TTC549 (cell line): ENCODE results near the gene PDE10A.
"Not testable (repeated sequence)": the region's sequence is repeated elsewhere in the genome, so short reads cannot be mapped to it uniquely, and the experiment has no call there.

ENCODE experiments used
- FAIRE-seq: peaks from 2 replicates; lab custom pipeline; 2012; peaks lifted over from hg19 to GRCh38; lab: Jason Lieb, UNC

PDE10A gene

DNA sequence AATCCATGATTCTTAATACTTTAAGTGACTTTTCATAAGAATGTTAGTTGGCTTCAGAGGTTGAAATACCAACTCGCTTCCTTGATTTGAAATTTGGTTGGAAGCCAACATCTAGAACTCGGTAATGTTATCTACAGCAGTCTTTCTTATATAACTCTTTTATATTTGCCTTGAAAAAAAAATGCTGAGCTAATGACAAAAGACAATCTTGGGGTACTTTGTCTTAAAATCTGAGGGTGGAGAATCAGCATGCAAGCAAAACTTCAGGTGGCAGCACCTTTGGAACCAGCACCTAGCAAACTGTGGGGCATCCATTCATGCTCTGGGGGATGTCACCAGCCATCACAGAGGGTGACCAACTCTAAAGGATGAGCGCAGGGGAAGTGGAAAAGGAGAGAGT is 76.3 kb downstream of the PDE10A start:
- no peak for FAIRE-seq

DNA sequence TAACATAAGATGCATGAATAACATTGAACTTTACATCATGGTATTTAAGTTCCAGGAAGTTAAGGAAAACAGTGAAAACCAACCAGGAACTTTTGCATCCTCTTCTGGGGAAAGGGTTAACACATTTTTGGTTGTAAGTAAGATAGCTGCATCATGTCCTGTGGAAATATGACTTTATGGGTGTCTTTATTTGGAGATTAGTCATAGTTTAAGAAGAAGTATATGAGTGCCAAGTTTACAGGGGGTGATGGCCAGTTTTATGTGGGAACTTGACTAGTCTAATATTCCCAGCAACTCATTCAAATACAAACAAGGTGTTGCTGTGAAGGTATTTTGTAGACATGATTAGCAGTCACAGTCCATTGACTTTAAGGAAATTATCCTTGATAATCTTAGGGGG is 78.0 kb downstream of the PDE10A start:
- no peak for FAIRE-seq

DNA sequence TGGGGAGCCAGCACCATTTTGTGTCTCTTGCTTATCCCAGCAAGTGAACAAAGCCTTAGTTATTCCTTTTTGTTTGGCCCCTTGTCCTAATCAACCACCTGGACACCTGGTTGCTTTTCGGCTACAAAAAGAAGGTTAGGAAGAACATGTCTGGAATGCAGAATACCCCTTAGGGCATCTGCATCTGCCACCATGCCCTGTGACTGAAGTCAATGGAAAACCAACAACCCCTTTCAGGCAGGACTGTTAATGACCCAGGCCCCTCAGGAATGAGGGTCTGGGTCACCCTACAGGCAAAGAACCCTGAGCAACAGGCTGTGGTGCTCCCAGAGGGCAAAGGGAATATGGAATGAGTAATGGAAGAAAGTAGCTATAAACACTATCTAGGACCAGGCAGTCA is 78.5 kb downstream of the PDE10A start:
- FAIRE-seq, result no peak

DNA sequence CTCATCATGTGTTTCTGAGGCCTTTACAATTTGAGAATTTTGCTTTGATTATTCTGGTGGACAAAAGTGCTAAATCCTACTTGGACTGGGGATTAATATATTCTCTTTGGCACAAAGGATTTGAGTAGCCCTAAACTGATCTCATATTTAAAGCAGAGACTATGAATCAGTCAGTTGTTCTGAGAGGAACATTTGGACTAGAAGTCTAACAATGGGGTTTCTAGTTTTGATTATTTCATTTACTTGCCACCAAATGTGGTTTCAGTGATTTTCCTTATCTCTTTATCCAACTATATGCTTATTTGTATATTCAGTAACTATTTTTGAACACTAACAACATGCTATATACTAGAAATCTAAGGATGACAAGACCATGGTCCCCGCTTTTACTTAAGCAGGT is 81.4 kb downstream of the PDE10A start:
- FAIRE-seq, result no peak

DNA sequence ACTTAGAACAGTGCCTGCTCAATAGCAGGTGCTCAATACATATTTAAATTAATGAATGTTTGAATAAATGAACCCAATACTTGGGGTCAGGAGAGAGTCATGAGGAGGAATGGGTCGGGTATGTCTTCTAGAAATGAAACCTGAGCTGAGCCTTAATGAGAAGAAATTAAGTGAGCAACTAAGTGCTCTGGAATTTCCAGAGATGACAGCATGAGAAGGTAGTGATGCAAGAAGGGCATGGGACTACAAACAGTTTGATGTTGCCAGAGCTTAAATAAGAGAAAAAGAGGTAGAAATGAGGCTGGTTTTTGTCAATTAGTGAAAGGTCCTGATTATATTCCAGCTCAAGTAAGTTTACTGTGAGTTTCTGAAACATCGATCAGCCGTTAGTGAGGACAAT is 82.9 kb downstream of the PDE10A start:
- no peak for FAIRE-seq

DNA sequence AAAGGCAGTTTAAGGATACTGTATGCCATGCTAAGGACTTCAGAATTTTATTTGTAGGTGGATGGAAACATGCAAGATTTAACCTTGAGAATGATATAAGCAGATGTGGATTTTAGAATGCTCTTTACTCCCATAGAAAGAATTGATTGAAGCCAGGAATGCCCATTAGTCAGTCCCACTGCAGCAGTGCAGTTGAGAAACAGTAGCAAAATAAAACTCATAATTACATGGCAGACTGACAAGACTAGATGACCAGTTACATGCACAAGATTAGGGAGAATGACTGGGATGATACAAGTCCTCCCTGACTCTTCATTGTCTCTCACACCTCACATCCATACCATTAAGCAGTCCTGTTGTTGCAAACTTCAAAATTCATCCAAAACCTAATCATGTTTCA is 83.9 kb downstream of the PDE10A start:
- no peak for FAIRE-seq

DNA sequence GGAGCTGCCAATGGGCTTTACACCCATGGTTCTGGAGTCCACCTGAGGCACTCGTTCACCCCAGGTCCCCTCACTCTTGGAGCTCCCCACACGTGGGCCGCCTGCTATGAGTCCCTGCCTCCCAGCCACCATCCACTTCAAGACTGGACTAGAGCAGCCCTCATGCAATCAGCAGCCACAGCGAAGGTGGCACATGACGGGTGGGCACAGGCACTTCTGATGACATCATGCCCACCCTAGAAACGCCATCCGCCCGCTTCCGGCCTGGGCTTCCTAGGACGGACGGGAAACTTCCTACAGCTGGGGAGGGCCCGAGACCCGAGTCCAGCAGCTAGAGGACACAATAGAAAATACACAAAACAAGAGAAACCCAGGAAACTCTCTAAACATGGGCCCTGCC is 85.5 kb downstream of the PDE10A start:
- FAIRE-seq, result no peak

DNA sequence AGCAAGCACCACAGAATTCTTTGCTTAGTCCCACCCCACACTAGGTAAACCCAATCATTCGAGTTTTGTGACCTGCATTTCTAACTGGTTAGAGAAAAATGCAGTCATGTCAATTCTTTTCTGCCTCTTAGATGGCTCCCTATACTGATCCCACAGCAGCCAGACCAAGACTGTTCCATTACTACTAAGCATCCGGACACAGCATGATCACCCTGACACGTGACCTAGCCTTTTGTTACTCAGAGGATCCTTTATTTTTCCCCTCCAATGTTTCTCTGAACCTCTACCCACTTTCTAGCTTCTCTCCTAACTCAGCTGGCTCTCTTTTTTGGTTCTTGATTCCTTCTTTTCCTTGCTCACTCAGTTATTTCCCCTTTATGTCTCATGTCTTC is 87.9 kb downstream of the PDE10A start:
- no peak for FAIRE-seq

DNA sequence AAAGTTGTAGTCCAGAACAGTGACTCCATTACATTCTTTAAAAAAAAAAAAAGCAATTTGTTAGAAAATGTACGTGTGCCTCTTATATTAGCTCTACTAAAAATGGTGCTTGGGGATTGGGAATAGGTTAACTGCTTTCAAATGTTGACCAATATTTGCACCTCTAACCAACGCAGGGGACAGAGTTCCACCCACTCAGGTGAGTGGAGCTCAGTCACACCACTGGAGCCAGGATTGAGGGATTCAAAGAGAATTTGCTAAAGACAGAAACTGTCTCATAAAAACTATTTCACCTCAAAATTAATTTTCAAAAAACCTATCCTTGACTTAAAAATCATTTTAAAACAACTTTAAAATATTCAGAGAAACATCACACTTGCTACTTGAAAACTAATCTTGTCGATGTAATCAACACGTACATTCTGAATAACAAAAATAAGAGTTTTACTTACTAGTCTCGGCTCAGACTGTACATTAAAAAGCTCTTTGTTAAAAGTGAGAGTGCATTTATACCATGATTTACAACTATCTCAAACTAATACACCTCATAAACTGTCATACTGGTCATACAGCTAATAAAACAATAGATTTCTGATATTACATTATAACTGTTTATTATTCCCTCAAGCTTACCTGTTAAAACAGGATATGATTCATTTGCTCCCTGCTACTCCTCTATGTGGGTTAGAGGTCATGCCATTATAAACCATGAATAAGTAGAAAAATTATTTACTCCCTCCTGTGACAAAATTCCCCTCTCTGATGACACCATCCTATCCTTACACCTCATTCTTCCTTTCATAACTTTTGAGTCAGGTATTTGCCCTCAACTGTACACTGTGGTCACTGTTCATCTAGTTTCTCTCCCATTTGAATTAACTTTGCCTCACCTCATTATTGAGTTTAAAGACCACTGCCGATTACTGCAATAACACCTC is 88.6 kb downstream of the PDE10A start:
- FAIRE-seq, result no peak

DNA sequence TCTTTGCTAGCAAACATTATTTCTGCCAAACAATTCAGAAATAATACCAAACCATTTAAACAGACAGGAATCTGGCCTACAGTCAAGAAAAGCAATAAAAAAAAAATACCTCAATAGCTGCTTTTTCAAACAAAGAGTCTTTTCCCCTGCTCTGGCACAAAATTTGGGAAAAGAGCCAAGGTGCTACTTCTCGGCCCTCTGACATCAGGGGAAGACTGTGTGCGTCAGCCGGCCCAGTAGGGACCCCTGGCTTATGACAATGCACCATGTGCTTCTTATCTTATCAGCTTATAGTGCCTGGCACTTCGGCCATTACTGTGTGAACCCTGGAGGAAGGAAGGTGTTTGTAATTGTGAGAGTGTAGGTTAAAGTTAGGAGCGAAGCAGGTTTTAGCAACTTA is 89.4 kb downstream of the PDE10A start:
- no peak for FAIRE-seq

DNA sequence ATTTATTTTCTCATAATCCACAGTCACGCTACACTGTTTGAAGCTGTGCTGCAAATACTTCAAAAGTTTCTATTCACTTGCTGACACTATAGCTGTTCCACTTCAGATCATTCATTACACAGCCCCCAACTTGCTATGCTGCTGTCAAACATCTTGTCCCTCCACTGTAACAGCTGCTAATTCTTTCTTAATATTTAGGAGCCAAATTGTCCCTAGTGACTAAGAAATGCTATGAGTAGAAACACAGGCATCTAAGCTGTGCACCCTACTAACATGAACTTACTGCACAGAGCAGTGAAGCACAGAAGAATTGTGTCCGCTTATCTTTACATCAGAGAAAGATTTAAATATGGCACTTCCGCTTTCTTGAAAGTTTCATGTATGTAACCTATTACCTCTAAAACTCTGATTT is 91.3 kb downstream of the PDE10A start:
- FAIRE-seq, result no peak

DNA sequence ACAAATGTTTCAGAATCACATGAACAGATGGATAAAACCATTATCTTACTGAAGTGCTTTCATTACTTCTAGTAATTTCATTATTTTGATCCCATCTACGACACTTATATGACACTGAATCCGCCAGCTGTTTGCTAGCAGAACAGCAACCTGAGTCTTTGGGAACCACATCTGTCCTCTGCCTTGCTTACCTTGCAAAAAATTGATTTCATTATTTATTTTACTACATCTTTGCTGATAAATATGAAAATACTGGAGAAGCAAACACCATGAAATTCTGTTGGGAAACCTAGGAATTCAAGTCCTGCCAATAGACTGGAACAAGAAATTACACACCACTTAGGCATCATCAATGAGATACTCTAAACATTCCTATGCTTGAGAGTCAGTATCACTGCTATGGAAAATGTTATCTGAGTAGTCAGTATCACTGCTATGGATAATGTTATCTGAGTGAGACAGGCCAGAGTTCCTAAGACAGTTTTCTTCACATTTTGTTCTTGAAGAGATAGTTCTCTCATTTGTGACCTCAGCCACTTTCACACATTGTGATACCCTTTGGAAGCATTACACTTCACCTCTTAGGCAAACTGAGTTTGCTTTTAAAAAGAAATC is 91.9 kb downstream of the PDE10A start:
- no peak for FAIRE-seq

DNA sequence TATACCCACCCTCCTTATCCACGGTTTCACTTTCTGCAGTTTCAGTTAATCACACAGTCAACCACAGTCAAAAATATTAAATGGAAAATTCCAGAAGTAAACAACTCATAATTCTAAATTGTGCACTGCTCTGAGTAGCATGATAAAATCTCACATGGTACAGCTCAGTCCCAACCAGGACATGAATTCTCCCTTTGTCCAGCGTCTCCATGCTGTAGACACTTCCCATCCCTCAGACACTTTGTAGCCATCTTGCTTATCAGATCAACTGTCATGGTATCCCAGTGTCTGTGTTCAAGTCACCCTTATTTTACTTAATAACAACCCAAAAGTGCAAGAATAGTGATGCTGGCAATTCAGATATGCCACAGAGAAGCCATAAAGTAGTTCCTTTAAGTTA is 94.7 kb downstream of the PDE10A start:
- FAIRE-seq, result no peak

DNA sequence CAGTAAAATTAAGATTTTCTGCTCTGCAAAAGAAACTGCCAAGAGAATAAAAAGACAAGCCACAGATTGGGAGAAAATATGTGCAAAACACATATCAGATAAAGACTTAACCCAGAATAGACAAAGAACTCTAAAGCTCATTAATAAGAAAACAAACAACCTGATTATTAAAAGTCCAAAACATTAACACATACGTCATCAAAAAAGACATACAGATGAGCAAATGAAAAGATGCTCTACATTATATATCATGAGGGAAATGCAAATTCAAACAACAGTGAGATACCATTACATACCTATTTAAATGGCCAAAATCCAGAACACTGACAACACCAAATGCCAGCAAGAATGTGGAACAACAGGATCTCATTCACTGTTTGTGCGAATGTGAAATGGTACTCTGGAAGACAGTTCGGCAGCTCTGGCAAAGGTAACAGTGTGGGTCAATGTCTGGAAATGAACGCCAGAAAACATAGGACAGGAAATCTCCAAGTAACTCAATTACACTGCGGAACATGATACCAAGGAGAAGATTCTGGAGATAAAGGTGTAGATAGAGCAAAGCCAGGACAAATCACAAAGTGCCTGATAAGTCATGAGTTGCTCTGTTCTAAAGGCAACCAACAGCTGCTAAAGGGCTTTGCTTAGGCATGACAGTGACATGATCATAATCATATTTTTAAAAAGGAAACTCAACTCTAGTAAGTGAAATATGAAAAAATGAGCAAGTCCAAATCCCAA is 96.8 kb downstream of the PDE10A start:
- FAIRE-seq, result no peak

DNA sequence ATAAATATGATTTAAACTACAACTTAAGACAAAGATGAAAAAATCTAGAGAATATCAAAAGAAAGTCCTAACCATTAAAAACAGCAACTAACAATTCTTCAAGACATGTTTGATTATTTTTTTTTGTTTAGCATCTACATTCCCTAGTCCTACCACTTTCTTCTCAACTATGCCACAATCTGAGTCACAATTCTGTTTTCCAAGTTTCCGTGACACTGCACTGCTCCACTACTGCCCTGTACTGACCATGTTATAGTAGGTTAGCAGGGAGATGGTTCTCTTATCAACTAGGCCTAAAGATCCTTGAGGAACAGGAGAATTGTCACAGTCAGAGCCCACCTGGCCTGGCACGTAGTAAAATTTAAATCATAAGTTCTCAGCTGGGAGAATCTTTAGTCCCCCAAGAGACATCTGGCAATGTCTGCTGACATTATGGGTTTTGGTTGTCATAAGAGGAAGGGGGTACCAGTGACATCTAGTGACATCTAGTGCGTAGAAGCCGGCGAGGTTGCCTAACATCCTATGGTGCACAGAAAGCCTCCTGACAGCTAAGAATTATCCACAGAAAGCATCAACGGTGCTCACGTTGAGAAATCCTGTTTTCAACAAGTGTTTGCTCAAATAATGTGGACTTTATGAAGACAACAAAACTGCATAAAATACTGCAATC is 100.5 kb downstream of the PDE10A start:
- no peak for FAIRE-seq

DNA sequence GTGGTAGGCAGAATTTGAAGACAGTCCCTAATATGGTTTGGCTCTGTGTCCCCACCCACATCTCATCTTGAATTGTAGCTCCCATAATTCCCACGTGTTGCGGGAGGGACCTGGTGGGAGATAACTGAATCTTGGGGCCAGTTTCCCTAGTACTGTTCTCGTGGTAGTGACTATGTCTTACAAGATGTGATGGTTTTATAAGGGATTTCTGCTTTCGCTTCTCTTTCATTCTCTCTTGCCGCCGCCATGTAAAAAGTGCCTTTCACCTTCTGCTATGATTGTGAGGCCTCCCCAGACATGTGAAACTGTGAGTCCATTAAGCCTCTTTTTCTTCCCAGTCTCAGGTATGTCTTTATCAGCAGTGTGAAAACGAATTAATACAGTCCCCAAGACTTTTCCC is 103.4 kb downstream of the PDE10A start:
- FAIRE-seq, result no peak

DNA sequence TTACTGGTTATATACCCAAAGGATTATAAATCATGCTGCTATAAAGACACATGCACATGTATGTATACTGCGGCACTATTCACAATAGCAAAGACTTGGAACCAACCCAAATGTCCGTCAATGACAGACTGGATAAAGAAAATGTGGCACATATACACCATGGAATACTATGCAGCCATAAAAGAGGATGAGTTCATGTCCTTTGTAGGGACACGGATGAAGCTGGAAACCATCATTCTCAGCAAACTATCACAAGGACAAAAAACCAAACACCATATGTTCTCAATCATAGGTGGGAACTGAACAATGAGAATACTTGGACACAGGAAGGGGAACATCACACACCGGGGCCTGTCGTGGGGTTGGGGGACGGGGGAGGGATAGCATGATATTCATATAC is 104.9 kb downstream of the PDE10A start:
- FAIRE-seq, result not testable (repeated sequence)

DNA sequence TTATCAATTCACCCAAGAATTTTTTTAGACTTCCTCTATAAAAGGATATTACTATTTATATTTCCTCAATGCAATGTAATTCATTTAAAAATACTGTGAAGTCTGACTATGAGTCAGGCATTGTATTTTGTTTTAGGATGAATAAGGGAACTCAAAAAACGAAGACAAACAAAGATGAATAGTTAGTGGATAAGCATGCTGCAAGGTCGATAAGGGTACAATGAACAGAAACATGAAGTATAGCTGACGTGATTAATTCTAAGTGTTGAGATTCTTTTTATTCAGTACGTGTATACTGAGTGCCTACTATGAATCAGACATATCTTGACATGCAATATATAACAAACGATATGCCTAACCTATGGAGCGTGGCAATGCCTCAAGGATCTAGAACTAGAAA is 105.4 kb downstream of the PDE10A start:
- no peak for FAIRE-seq

DNA sequence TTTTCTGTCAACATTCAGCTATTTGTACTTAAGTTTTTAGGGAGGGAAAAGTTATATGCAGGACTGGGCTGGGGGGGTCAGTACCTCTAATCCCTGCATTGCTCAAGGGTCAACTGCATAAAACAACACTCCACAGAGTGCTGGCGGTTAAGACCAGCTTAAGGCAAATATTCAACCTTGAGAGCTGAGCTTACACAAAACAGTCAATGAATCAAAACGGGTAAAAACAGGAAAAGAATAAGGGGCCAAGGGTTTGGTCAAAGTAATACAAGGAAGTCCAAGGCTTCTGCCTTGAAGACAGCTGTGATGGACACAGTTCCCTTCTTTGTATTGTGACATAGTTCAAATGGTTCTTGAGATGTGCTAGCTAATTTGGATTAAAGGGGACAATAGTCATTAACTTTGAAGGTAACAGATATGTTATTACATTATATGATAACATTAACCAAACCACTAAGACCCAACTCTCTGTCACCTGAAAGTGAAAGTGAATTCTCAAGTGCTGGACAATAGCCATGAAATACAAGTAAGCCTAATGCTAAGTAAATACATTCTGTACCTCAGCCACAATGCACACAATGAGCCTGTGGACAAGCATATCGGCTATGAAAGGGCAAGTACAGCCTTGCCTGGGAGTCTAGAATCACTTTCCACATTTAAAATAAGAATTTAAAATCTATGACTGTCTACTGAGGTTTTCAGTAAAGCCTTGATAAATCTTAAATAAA is 106.8 kb downstream of the PDE10A start:
- no peak for FAIRE-seq

DNA sequence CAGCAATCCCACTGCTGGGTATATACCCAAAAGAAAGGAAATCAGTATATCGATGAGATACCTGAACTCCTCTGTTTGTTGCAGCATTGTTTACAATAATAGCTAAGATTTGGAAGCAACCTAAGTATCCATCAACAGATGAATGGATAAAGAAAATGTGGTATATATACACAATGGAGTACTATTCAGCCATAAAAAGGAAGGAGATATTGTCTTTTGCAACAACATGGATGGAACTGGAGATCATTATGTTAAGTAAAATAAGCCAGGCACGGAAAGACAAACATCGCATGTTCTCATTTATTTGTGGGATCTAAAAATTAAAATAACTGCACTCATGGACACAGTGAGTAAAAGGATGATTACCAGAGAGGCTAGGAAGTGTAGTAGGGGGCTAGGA is 108.4 kb downstream of the PDE10A start:
- not testable (repeated sequence) for FAIRE-seq

DNA sequence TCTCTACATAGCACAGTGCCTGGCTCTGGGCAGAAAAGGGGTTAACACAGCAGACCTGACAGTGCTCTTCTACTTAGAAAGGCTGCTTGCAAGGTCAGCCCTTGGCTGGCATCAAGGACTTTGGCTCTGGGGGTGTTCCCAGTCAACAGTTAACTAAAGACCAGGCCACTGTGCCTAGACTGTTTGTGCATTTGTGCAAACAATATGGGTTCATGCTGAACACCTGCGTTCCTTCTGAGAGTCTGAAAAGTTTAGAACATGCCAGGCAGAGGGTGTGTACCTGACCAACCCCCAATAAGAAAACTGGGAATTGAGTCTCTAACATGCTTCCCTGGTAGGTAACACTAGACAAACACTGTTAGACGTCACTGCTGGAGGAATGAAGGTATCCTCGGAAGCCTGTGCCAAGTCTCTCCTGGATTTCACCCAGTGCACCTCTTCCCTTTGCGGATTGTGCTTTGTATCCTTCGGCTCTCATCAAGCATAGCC is 110.7 kb downstream of the PDE10A start:
- no peak for FAIRE-seq

DNA sequence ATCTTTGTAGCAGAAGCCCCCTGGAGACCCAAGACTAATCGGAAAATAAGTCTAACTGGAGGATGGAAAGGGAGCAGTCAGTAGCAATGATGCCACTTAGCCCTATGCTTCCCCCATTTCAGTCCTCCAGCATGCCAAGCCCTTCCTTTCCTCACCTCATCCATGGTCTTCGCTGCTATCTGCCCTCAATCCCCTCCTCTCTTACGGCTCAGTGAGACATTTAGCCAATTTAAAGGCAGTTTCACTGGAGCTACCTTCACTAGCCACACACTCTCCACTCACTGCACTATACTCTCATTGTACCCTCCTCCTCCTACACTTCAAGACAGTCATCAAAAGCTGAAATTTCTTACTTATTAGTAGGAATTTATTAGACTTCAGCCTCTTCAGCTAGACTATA is 111.2 kb downstream of the PDE10A start:
- FAIRE-seq, result no peak
